ENCODE results near the gene TMEM232. TPM values are rescaled to one million over a fixed set of nuclear protein-coding genes. Genes with fewer than 3 reads are reported as not detected.

TMEM232 gene
- total RNA-seq (2014; rRNA removed; shearing (Covaris generic)), result 0.45 and 2.4 TPM in 2 replicates

GRCh38 chr5:110726249-110727024, at the start of gene TMEM232:
Gene TMEM232 (minus strand): TSS chr5:110726671. CDS start chr5:110667352, 59,319 bp downstream.

GRCh38 chr5:110738812-110739651, 12.6 kb upstream of the TMEM232 start, which contains the start of gene SLC25A46:
Gene SLC25A46 (plus strand): TSS chr5:110739007. CDS start chr5:110739120, 113 bp downstream.

Small RNA genes lying within 50 kb of the gene (small RNA-seq; reads per million reads assigned to genes)
- gene MIR548F3 (not detected), gene RF00432 (not detected)

Other genes with a start within 250 kb of the TMEM232 start
- gene SLC25A46, start 12.3 kb upstream of the TMEM232 start, total RNA-seq (2014; rRNA removed; shearing (Covaris generic)), result 37.5 and 40.8 TPM in 2 replicates

All from A375 (cell line).